TTC549 (cell line): Measurements from ENCODE around the gene HOXB8.

Experiments used
- FAIRE-seq: peaks from 2 replicates; lab custom pipeline; 2012; peaks lifted over from hg19 to GRCh38; lab: Jason Lieb, UNC

HOXB8 gene

GRCh38 chr17:48624544-48625494 is 9.7 kb upstream of the HOXB8 start:
- FAIRE-seq = no peak

GRCh38 chr17:48624118-48624517 is 9.0 kb upstream of the HOXB8 start:
- no peak for FAIRE-seq

GRCh38 chr17:48623583-48623982 is 8.5 kb upstream of the HOXB8 start:
- no peak for FAIRE-seq

- no peak for FAIRE-seq
Measured at GRCh38 chr17:48622857-48623256, 7.8 kb upstream of the HOXB8 start.

- FAIRE-seq = no peak
Measured at GRCh38 chr17:48621410-48622392, 6.6 kb upstream of the HOXB8 start.

- no peak for FAIRE-seq
Measured at GRCh38 chr17:48620461-48621139, 5.5 kb upstream of the HOXB8 start.

- no peak for FAIRE-seq
Measured at GRCh38 chr17:48619826-48620449, 4.8 kb upstream of the HOXB8 start.

- FAIRE-seq = peak; percentile 94
Measured at GRCh38 chr17:48618256-48618896, 3.3 kb upstream of the HOXB8 start.

GRCh38 chr17:48617471-48618255 is 2.6 kb upstream of the HOXB8 start:
- no peak for FAIRE-seq

GRCh38 chr17:48616717-48617470 is 1.8 kb upstream of the HOXB8 start:
- no peak for FAIRE-seq

- FAIRE-seq = no peak
Measured at GRCh38 chr17:48615963-48616716, 1.0 kb upstream of the HOXB8 start.

GRCh38 chr17:48613862-48614694 is 1.0 kb downstream of the HOXB8 start:
- FAIRE-seq = no peak

GRCh38 chr17:48612854-48613691 is 2.0 kb downstream of the HOXB8 start:
- no peak for FAIRE-seq

- no peak for FAIRE-seq
Measured at GRCh38 chr17:48612456-48612853, 2.6 kb downstream of the HOXB8 start.

- FAIRE-seq = no peak
Measured at GRCh38 chr17:48611681-48612455, 3.2 kb downstream of the HOXB8 start.

- no peak for FAIRE-seq
Measured at GRCh38 chr17:48611213-48611612, 3.9 kb downstream of the HOXB8 start.
